GM18951 (cell line): ENCODE measurements around the gene SPDYE16.
"Not testable (repeated sequence)": the region's sequence is repeated elsewhere in the genome, so short reads cannot be mapped to it uniquely, and the experiment has no call there.

Experiments used
- POLR2A ChIP-seq: IDR thresholded peaks from 4 replicates; pipeline ENCODE4 v1.6.1; 2011; ENCODE audit warnings: mild to moderate bottlenecking; ENCODE audit not compliant: insufficient read length, insufficient read depth; ENCODE audit errors: extremely low read depth
- in situ Hi-C: fragments of 300-500 bp; cut with MboI; formaldehyde crosslinking; loops from one replicate; pipeline ENCODE4 v1.12.0; 2022; ENCODE audit warnings: low sequenced_read_pairs, mixed read lengths, inconsistent platforms; ENCODE audit not compliant: unreplicated experiment

The SPDYE16 gene

DNA sequence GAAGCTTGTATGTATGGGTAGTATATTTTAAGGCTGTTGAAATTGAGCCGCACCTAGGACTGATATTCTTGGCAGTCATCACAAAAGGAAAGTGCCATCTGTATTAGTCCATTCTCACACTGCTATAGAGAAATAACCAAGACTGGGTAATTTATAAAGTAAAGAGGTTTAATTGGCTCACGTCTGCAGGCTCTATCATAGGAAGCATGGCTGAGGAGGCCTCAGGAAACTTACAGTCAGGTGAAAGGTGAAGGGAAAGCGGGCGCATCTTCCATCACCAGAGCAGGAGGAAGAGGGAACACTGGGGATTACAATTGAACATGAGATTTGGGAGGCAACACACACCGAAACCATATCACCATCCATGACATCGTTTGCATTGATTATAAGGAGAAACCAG, 8.9 kb upstream of the SPDYE16 start:
- in situ Hi-C loops: not testable (repeated sequence)

DNA sequence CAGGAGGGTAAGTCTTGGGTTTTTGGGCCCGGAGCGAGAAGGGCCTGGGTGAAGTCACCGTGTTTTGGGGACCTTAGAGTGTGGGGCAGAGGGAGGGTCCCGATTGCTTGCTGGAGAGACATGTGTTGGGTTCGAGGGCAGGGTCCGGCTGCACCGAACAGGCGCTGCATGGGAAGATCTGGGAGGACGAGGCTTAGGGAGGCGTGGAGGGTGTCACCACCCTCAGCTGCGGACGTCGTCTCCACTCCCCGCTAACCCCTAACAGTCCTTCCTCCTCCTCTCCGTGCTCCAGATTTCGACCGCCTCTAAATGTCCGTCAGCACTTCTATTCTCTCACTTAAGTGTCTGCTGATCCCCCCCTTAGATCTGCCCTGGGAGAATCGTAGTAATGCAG, 6.8 kb upstream of the SPDYE16 start:
- in situ Hi-C loops: not testable (repeated sequence)

DNA sequence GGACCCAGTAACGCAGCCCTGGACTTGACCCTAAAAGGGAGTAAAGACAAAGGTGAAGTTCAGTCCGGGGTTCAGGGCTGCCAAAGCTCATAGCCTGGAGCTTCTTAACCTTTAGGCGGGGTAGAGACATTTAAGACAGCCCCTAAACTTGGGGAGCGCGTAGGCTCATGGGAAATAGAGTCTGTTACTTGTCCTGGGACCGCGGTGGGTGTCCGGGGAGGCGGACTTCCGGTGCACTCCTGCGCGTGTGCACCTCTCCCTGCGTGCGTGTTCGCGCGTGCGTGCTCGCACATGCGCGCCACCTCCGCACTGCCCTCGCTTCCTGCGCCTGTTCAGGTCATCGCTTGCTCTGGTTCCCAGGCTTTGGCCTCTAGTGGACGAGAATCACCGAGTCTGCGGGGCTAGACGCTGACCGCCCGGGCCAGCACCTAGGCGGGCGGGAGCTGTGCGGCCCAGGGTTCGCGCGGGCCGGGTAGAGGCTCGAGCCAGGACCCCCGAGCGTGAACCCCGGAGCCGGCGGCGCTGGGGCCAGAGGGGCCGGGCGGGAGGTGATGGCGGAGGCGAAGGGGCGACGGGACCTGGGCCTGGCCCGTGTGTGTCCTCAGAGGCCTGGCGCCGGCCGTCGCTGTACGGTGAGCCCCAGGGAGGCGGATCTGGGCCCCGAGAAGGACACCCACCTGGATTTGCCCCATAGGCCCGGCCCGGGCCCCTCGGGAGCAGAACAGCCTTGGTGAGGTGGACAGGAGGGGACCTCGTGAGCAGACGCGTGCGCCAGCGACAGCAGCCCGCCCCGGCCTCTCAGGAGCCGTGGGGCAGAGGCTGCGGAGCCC, 6.1 kb upstream of the SPDYE16 start:
- peak; percentile 72 for TF ChIP-seq POLR2A

DNA sequence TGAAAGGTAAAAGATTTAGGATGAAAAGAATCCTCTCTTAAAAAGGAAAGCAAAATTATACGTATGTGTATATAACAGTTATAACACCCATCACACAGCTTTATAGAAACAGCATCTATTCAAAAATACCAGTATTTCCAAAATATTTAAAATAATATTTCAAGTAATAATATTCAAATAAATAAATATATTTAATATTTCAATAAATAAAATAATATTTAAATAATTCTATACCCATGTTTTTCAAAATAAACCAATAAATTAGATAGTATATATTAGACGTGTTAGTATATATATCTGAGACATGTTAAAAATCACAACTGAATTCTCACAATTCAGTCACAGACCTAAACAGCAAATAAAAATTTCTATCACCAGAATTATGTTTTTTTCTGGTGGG, 11.5 kb downstream of the SPDYE16 start:
- in situ Hi-C loops: not testable (repeated sequence)

More for the DNA sequence above, 6.1 kb upstream of the SPDYE16 start:
- in situ Hi-C loops: not testable (repeated sequence)

DNA sequence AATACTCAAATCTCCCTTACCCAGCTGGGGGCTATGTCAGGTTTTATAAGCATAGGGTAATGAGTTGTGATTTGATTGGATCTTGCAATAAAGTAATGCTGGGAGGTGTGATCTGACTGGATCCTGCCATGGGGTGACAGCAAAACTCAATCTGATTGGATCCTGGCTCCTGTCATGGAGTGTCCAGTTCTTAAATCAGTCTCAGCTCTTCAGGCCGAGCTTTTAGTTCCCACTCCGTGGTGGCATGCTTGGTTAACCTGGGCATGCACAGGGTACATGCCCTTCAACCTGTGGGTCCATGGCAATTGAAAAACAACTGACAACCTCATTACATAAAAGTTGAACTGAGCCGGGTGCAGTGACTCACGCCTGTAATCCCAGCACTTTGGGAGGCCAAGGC, 16.9 kb downstream of the SPDYE16 start:
- in situ Hi-C loops: not testable (repeated sequence)

DNA sequence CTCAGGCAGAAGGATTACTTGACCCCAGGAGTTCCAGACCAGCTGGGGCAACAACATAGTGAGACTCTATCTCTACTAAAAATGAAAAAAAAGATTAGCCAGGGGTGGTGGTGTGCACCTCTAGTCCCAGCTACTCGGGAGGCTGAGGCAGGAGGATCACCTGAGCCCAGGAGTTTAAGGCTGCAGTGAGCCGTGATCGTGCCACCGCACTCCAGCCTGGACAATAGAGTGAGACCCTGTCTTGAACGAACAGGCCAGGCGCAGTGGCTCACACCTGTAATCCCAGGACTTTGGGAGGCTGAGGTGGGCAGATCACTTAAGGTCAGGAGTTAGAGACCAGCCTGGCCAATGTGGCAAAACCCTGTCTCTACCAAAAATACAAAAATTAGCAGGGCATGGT, 26.2 kb downstream of the SPDYE16 start:
- in situ Hi-C loops: loop anchor here (25.0 kb wide), 2 partner anchors 105 to 1005 kb away; partner anchors contain the start of genes SSC4D and ZP3

DNA sequence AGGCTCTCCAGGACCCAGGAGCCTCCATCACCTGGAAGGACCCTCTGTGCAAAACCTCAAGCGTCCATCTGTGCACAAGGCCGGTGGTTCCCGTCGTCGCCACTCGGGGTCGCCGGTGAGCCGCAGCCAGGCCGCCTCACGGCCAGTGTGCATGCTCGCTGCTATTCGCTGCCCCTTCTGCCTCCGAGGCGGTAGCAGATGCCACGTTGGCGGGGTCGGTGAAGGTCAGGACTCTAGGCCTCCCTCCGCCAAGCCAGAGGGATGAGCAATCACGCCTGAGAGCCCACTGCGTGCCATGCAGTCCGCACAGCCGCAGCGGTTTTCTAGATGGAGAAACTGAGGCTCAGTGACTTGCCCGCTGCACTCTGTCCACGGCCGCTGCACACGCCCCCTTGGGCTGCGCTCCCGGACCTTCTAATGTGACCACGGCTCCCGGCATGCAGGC, 27.1 kb downstream of the SPDYE16 start:
- no peak for TF ChIP-seq POLR2A
- in situ Hi-C loops: loop anchor here (25.0 kb wide), 2 partner anchors 104 to 1004 kb away; partner anchors contain the start of genes SSC4D and ZP3

DNA sequence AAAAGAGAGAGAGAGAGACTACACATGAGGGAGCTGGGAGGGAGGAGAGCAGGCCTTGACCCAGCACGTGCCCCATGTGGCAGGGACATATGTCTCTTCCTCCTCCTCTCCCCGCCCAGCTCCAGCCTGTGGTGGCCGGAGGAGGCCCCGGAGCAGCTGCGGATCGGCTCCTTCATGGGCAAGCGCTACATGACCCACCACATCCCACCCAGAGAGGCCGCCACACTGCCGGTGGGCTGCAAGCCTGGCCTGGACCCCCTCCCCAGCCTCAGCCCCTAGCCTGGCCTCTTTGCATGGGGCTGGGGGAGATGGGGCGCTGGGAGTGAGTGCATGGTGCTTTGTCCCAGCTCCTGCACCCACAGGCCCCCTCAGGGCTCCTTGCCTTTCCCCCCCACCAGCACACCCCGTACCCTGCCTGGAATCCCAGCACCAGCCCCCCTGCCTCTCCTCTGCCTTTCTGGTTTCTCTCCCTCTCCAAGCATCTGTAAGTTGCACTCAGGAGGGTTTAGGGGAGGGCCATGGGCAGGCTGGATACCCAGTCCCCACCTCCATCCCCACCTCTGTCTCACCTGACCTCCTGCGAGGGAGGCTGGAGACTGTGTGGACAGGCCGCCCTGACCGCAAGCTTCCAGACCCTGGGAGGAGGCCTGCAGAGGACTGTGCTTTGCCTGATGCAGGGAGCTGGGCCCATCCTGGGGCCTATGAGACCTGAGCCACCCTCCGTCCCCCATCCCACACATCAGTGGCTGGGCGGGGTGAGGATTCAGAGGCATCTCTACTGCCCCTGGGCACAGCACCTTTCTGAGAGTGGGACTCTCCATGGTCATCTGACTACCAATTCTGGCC, 27.9 kb downstream of the SPDYE16 start:
- TF ChIP-seq POLR2A: no peak
- in situ Hi-C loops: loop anchor here (25.0 kb wide), 2 partner anchors 103 to 1003 kb away; partner anchors contain the start of genes SSC4D and ZP3

DNA sequence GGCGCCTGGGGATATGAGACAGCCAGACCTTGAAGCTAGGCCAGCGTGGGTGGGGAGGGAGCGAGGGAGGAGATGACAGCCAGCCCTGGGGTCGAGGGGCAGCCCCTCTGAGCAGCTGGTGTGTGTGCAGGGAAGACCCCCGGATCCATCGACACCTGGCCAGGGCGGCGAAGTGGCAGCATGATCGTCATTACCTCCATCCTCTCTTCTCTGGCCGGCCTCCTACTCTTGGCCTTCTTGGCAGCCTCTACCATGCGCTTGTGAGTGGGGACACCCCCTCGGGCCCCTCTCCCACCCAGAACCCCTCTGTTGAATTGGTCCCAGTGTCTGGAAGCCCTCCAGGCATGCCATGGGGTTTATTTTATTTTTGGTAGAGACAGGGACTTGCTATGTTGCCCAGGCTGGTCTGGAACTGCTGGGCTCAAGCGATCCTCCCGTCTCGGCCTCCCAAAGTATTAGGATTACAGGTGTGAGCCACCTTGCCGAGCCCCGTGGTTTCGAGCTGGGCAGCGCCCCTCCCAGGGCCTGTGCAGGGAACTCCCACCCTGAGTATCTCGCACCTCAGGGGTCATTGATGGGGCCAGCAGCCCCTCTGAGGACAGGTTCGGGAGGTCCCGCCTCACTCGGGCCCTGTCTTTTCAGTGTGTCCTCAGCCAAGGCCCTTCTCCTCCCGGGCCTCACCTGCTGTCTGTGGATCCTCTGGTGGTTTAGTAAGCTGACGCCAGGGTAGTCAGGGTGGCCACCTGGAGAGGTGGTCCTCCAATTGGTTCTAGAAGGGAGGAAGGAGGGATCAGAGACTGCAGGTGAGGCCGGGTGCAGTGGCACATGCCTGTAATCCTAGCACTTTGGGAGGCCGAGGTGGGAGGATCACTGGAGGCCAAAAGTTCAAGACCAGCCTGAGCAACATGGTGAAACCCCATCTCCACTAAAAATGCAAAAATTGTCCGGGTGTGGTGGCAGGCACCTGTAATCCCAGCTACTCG, 29.0 kb downstream of the SPDYE16 start:
- no peak for TF ChIP-seq POLR2A
- in situ Hi-C loops: loop anchor here (25.0 kb wide), 2 partner anchors 102 to 1002 kb away; partner anchors contain the start of genes SSC4D and ZP3

DNA sequence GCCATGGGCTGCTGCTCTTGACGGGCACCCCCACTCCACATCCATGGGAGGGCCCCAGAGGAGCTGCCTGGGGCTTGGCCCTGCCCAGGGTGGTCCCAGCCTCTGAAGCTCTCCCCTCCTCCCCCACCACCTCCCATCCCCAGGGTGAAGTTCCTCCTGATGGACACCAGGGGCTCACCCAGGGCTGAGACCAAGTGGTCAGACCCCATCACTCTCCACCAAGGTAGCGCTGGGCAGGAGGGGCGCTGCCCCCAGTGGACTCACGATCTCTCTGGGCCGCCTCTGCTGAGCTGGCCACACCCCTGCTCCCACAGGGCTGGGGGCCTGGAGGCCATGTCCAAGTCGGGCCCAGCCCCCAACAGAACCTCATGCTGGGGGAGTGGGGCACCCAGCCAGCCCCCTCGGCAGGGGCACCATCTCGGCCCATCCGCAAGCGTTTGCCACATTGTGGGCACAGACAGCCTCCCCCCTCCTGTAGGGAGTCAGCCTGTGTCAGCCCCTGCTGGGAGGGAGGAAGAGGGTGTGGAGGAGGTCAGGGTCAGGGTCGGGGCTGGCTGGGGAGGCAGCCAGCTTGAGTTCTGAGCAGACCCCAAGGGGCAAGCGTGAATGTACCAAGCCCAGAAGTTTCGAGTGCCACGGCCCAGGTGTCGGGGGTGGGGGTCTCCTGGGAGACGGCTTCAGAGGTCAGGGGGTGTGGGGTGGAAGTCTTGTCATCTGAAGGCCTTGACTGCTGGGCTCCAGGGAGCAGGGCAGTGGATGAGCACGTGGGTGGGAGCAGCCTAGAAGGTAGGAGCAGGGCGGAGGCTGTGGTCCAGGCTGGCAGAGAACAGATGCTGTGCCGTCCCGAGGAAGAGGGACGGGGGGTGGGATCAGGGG, 29.9 kb downstream of the SPDYE16 start:
- no peak for TF ChIP-seq POLR2A
- in situ Hi-C loops: loop anchor here (25.0 kb wide), 2 partner anchors 101 to 1001 kb away; partner anchors contain the start of genes SSC4D and ZP3

DNA sequence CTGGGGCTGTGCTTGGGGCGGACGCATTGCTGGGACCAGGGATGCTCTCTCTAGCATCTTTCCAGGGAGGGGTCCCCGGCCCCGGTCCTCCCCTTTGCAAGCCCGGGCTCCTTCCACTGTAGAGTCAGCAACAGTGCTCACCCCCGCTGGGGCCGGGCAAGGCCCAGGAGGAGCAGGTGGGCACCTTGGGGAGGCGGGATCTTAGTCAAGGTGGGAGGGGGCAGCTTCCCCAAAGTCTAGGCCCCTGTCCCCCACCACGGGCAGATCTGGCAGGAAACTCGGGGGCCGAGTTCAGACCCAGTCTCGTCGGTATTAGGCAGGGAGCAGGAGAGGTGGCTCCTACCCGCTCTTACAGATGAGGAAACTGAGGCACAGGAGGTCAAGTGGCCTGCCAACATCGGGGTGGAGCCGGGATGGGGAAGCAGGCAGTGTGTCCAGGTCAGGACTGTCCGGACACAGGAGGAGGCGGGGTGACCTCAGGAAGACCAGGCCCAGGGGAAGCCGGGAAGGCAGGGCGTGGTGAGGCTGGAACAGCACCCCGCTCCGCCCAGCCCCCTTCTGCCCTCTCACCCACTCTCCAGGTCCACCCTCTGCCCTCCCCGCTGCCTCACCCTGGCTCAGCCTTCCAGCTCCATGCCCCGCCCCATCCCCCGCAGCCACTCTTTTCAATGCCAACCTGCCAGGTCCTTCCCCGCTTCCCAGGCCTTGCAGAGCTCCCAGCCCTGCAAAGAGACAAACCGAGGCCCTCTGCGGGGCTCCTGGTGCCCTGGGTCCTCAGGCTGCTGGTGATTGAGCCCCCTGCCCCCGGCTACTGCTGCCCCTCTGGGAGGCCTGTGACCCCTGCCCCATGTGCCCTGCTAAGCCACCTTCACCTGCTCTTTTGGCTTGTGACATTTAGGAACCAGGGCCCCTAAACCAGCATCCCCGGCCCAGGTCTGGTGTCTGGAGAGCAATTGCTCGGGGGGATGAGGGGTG, 30.9 kb downstream of the SPDYE16 start:
- in situ Hi-C loops: loop anchor here (25.0 kb wide), 2 partner anchors 100 to 1000 kb away; partner anchors contain the start of genes SSC4D and ZP3

DNA sequence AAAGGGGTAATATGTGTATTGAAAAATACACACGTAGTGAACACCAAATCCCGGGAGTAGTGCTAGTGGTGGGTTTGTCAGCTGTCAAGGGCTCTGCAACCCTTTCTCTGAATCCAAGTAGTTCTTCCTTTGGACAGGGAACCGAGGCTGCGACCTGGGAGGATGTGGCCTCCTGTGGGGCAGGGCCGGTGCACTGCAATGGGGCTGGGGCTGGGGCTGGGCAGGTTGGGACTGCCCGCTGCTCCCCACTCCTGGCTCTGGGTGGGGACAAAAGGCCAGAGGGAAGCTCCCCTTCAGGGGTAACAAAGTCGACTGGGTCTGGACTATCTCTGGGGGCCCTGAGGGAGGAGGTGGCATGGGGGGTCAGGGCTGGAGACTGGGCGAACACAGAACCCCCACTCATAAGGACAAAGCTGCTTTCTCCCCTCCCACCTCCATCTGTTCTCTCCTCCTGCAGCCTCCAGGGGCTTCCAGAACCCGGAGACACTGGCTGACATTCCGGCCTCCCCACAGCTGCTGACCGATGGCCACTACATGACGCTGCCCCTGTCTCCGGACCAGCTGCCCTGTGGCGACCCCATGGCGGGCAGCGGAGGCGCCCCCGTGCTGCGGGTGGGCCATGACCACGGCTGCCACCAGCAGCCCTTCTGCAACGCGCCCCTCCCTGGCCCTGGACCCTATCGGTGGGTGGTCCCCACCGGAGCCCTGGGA, 31.7 kb downstream of the SPDYE16 start:
- in situ Hi-C loops: loop anchor here (25.0 kb wide), 2 partner anchors 99 to 999 kb away; partner anchors contain the start of genes SSC4D and ZP3
